Endometrial microvascular endothelial cells (primary cell): ENCODE data around the gene KLF16. TPM values are rescaled to one million over a fixed set of nuclear protein-coding genes. Genes with fewer than 3 reads are reported as not detected.

ENCODE experiments used
- in situ Hi-C: cut with HindIII; loops from 2 replicates; pipeline ENCODE4 v1.10.0; 2017; ENCODE audit warnings: low sequenced_read_pairs, low pct_unique_long_range_greater_than_20kb; ENCODE audit errors: inconsistent ontology term
- total RNA-seq: library from RNA; depleted of rRNA; stranded (reverse); fragments of >200 nt; gene quantifications from one replicate; pipeline ENCODE4 v1.2.3, GENCODE V29; 2015; ENCODE audit errors: inconsistent ontology term

The KLF16 gene
- total RNA-seq, 1 donor from 2014 or later = 12.9 TPM

GRCh38 chr19:1873524-1874473, 10.4 kb upstream of the KLF16 start:
- in situ Hi-C loops = no loop called here

DNA sequence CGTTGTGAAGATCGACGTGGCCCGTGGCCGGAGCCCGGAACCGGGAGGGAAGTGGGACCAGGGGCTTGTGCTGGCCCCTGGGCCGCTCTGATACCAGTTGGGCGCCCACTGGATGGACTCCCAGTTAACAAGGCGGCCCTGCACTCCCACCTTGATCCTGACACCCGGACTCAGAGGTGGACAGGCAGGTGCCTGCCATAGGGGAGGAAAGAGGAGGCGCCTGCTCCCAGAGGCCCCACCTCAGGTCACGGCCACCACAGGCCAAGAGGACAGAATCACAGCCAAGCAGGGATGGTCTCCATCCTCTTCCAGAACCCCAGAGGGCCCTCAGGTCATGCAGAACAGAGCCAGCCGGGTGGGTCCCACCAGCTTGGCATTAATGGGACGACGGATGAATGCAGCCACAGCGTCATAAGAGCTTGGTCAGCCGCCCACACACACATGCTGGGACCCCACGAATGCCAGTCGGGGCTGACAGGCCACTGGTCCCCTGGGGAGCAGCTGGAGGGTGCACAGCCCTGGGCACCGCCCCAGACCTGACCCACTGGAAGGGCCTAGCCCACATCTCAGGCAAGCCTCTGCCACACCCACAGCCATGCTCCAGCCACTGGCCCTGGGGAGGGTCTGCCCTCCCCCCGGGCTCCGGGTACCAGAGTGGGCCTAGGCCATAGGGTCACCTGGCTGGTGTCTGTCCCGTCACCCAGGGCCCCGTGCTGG, 9.6 kb upstream of the KLF16 start:
- in situ Hi-C loops = no loop called here

DNA sequence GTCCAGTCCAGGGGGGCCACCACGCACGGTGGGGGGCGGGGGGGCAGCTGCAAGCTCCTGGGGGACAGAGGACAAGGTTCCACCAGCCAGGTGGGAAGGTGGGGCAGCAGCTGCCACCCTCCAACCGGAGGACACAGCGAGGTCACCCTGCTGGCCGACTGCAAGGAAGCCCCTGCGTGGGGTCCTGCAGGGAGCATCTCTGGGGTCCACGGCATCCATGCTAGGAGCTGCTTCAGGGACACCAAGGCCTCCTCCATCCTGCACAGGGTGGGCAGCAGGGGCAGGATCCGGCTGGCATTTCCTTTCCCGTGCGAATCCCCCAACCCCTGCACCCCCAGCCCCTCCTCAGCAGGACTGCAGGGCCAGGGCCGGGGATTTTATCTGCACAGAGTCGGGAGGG, 8.3 kb upstream of the KLF16 start:
- in situ Hi-C loops = no loop called here

- in situ Hi-C loops = no loop called here
These were observed 7.8 kb upstream of the KLF16 start for GRCh38 chr19:1871140-1871597.

GRCh38 chr19:1868971-1869370, 5.6 kb upstream of the KLF16 start:
- in situ Hi-C loops = no loop called here

DNA sequence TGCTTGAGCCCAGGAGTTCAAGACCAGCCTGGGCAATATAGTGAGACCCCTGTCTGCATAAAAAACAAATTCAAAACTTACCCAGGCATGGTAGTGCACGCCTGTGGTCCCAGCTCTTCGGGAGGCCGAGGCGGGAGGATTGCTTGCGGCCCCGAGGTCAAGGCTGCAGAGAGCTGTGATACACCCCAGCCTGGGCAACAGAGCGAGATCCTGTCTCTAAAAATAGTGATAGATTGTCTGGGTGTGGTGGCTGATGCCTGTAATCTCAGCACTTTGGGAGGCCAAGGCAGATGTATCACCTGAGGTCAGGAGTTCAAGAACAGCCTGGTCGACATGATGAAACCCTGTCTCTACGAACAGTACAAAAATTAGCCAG, 4.0 kb upstream of the KLF16 start:
- in situ Hi-C loops = no loop called here

DNA sequence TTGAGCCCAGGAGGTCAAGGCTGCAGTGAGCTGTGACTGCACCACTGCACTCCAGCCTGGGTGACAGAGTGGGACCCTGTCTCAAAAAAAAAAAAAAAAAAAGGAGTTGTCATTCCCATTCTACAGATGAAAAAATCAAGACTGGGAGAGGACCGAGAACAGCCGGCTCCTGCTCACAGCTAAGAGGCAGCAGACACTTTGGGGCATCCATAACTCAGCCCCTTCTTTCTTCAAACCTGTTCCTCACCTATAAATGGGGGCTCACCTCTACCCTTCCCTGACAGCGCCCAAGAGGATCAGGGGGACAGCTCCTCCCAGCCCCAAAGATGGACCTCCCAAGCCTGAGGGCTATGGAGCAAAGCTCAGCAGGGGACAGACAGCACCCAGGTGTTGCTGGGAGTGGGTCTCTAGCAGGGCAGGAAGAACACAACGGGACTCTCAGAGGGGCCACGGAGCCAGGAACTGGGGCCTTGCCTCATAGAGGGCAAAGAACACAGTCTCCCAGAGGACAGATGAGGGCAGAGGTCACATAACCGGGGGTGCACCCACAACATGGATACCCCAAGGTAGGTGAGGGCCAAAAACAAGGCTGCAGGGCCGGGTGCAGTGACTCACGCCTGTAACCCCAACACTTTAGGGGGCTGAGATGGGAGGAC, 3.4 kb upstream of the KLF16 start:
- in situ Hi-C loops = no loop called here

DNA sequence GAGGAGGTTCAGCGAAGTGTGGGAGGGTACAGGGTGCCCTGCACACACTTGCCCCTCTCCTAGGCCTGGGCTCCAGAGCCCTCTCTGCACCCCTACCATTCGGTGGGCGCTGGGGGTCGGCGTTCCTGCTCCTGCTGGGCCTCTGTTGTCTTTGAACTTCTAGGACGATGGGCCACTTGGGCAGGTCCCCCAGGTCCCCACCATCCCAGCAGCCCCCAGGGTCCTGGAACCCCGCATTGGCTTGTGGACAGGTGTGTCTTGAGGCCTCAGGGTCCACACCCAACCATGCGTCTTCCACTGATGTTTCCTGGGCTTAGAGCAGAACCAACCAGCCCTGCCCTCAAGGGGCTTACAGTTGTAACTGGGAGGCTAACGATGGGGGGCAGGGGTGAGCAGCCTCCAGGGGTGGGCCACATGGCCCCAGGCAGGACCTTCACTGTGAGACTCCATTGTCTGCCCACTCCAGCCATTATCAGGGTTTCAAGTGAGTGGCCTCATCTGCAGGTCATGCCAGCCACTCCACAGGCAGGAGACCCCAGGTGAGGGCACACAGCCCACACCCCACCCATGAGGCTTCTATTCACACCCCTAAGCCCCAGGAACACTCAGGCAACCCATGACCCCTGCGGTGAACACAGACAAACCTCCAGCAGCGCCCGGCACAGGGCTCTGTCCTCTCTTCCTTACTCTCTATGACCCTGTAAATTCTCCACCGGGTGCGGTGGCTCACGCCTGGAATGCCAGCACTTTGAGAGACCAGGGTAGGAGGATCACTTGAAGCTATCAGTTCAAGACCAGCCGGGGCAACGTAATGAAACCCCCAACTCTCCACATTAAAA, 2.0 kb upstream of the KLF16 start:
- in situ Hi-C loops = no loop called here

- in situ Hi-C loops = no loop called here
These were observed 1.2 kb upstream of the KLF16 start for GRCh38 chr19:1864480-1865171.

- in situ Hi-C loops = no loop called here
These were observed 480 bp upstream of the KLF16 start for GRCh38 chr19:1863638-1864479.

GRCh38 chr19:1862424-1863327, 703 bp downstream of the KLF16 start:
- in situ Hi-C loops = no loop called here

DNA sequence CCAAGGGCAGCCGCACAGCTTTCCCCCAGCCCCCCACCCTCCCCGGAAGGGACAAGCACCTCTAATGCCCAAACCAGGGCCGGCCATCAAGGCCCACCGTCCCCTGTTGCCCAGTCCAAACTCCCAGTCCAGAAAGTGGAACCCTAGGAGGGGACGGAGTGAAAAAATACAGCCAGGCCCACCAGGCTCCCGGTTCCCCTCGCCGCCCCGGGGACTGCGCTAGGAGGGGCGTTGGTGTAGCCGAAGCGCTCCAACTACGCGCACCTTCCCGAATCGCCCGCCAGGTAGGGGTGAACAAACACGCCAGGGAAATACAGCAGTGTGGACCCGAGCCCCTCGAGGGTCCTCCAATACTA, 1.3 kb downstream of the KLF16 start:
- in situ Hi-C loops = no loop called here

GRCh38 chr19:1861599-1862031, 1.8 kb downstream of the KLF16 start:
- in situ Hi-C loops = no loop called here

- in situ Hi-C loops = no loop called here
These were observed 2.4 kb downstream of the KLF16 start for GRCh38 chr19:1860821-1861598.

DNA sequence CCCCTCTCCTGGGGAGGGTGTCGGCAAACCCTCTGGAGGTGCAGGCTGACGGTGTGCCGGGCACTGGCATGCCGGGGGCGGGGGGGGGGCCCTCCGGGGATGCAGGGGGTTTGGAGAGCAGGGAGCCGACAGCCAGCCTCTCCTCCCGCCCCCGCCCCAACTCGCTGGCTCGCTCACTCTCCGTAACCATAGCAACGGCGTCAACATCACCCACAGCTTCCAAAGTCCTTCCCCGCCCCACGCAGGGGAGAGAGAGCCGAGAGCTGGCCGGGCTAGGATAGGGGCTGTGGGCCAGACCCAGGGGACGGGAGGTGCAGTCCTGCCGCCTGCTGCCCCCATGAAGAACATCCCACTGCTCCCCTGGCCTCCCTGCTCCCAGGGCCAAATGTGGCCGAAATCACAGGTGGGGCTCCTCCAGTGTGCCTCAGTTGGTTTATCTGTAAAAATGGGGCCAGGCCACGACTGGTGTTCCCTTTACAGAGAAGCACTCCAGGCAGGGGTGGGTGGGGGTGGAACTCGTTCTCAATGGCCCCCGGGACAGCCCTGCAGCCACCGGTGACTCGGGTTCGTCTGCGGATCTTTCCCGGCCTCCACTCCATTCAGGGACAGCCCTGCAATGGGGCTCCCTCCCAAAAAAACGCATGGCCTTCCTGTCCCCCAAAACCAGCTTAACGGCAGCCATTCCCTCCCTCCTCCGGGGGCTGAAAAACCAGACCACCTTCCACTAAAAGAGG, 3.2 kb downstream of the KLF16 start:
- in situ Hi-C loops = no loop called here
